WERI-Rb-1 (cell line): ENCODE data around the gene DTNBP1.
A peak's percentile ranks its signal among the peaks of the same experiment; 100 is the strongest.

Experiments
- DNase-seq: peaks from one replicate; pipeline ENCODE4 v3.0.0-alpha.2; 2020
- H3K27ac ChIP-seq: fragments of 250-450 bp; sonication (Bioruptor Pico); 2 replicates; pipeline ENCODE4 v1.5.1; 2020; ENCODE audit warnings: mild to moderate bottlenecking, moderate library complexity
- H3K27me3 ChIP-seq: fragments of 250-450 bp; sonication (Bioruptor Pico); 2 replicates; pipeline ENCODE4 v1.5.1; 2021; ENCODE audit warnings: mild to moderate bottlenecking, low read depth, moderate library complexity; ENCODE audit not compliant: insufficient read depth, severe bottlenecking
- H3K36me3 ChIP-seq: fragments of 250-450 bp; sonication (Bioruptor Pico); 2 replicates; pipeline ENCODE4 v1.5.1; 2020; ENCODE audit warnings: mild to moderate bottlenecking, moderate library complexity
- H3K4me3 ChIP-seq: 2 replicates; pipeline ENCODE4 v1.5.1; 2011; ENCODE audit warnings: low read depth, mild to moderate bottlenecking, control low read depth, low read length
- H3K9me3 ChIP-seq: fragments of 250-450 bp; sonication (Bioruptor Pico); 2 replicates; pipeline ENCODE4 v1.5.1; 2021; ENCODE audit warnings: mild to moderate bottlenecking, moderate library complexity; ENCODE audit not compliant: severe bottlenecking
- TF ChIP-seq, protein P1 (sequence below): IDR thresholded peaks from 2 replicates; pipeline ENCODE4 v1.5.1; 2011; ENCODE audit warnings: low read depth, mild to moderate bottlenecking, control low read depth, inconsistent platforms, low read length

DTNBP1 gene

DNA sequence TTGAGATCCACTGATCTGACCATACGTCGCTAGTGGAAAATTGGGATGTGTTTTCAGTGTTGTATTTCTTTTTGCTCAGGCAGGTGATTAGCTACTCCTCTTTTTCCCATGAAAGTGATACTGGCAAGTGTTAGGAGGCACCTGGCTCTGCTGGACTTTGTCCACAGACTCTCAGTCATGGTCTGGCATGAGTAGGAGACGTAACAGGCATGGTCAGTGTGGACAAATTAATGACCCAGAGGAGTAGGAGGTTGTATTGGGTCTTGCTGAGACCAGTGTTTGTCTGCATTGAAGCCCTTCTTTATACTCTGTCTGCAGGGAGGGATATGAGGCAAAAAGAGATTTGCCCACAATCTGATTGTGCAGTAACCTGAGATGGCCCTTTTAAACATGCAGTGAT lies 178.7 kb downstream of the DTNBP1 start:
- H3K9me3 ChIP-seq = no peaks in the 10 kb centered on the region
- DNase-seq = no peak
- TF ChIP-seq, protein P1, sequence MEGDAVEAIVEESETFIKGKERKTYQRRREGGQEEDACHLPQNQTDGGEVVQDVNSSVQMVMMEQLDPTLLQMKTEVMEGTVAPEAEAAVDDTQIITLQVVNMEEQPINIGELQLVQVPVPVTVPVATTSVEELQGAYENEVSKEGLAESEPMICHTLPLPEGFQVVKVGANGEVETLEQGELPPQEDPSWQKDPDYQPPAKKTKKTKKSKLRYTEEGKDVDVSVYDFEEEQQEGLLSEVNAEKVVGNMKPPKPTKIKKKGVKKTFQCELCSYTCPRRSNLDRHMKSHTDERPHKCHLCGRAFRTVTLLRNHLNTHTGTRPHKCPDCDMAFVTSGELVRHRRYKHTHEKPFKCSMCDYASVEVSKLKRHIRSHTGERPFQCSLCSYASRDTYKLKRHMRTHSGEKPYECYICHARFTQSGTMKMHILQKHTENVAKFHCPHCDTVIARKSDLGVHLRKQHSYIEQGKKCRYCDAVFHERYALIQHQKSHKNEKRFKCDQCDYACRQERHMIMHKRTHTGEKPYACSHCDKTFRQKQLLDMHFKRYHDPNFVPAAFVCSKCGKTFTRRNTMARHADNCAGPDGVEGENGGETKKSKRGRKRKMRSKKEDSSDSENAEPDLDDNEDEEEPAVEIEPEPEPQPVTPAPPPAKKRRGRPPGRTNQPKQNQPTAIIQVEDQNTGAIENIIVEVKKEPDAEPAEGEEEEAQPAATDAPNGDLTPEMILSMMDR = no peak
- H3K27ac ChIP-seq = no peak overlapping the region
- no peak overlapping the region for H3K4me3 ChIP-seq
- peaks cover 14% of the 10 kb centered on the region for H3K36me3 ChIP-seq
- no peaks in the 10 kb centered on the region for H3K27me3 ChIP-seq

DNA sequence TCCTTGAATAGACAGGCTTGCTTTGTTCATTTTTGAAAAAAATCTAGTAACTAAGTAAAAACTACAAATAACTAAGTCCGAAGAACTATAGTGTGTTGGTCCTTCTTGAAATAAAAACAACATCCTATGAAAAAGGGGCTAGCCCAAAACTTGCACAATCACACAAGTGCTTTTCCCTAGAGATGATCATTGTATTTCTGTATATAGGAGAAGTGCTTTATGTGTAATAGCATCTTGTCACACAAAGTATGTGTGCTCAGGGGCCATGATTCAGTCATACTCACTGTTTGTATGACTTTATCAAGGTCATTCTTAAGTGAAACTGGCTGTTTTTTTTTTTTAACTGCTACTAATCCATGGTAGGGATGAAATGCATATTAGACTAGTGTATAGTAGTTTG lies 179.8 kb downstream of the DTNBP1 start:
- no peak for DNase-seq
- Histone ChIP-seq H3K36me3 (peaks cover 3% of the 10 kb centered on the region), H3K9me3 (no peaks in the 10 kb centered on the region), H3K27ac (no peak overlapping the region), H3K27me3 (no peaks in the 10 kb centered on the region), H3K4me3 (no peak overlapping the region)
- TF ChIP-seq, protein P1 = no peak

DNA sequence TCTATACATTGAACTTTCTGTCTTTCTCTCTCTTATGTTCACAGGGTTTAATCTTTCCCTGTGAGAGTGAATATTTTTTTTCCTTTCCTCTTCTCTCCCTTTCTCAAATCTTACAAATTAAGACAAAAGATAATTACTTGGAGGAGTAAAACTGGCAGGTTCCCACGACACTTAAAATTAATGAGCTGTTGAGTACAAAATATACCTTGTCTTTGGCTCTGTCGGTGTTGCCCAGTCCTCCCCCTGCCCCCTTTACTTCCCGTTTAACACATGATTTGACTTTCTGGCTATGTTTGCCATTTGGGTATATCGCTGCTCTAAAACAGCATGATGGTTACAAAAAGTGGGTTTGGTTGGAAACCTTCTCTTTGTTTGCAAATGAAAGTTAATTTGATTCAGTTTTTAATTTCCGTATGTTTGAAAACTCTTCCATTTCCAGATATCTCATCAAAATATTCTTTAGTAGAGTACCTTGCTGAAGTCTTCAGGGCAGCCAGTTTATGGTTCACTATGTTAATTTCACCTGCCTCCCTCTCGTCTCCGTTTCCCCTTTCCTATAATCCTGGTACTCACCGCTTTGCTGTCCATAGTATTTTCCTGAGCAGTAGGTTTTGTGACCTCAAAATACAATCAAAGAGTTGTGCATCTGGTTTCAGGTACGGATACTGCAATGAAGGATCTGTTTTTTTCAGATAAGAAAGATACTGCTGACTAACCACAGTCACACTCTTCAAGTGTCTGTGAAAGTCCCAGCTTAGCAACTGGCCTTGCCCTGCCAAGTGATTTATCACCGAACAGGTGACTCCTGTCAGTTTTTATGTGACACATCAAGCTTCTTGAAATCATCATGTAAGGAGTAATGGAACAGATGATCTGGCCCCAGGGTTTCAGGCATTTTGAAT lies 181.2 kb downstream of the DTNBP1 start:
- Histone ChIP-seq H3K27ac (no peak overlapping the region), H3K9me3 (no peaks in the 10 kb centered on the region), H3K4me3 (no peak overlapping the region), H3K27me3 (no peaks in the 10 kb centered on the region), H3K36me3 (no peaks in the 10 kb centered on the region)
- DNase-seq = peak; percentile 46
- TF ChIP-seq, protein P1 = no peak

DNA sequence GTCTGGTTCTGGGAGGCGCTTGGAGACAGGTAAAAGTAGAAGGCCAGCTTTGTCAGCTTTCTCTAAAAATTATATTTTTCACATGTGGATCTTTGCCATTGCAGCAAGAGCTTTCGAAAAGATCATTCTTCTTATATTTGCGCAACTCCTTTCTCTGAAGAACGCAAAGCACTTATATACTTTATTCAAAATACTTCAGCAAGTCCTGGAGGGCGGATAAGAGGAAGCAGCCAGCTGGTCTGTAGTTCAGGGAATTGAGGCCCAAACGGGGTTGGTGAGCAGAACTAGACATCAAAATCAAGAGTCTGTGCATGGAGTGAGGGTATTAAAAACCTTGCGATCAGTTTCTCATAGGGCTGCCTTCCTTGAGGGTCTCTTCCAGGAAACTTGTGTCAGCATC lies 182.3 kb downstream of the DTNBP1 start:
- no peak for DNase-seq
- H3K36me3 ChIP-seq = no peaks in the 10 kb centered on the region; the same call in 1 of the 2 replicates
- no peaks in the 10 kb centered on the region for H3K9me3 ChIP-seq

DNA sequence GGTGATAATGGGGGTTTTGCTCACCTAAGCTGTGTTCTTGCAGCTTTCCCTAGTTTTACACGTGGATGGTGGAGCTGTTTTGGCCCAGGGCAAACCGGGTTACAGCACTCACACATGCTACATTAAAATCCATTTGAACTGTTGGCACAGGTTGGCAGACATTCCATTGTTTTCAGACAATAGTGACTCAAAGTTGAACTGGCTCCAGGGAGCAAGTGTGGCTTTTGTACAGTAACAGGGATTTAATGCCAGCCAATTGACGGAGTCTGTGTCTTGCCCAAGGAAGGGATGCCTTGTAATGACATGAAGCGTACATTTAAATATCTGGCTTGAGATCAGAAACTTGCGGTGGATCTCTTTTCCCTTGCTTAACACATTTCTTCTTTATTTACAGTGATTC lies 183.1 kb downstream of the DTNBP1 start:
- Histone ChIP-seq H3K9me3 (no peaks in the 10 kb centered on the region), H3K27me3 (no peaks in the 10 kb centered on the region), H3K4me3 (no peak overlapping the region), H3K27ac (no peak overlapping the region), H3K36me3 (no peaks in the 10 kb centered on the region; the same call in 1 of the 2 replicates)
- DNase-seq = no peak
- TF ChIP-seq, protein P1 = no peak

More for the DNA sequence above, 182.3 kb downstream of the DTNBP1 start:
- no peak overlapping the region for H3K4me3 ChIP-seq
- H3K27me3 ChIP-seq = no peaks in the 10 kb centered on the region
- TF ChIP-seq, protein P1 = no peak
- H3K27ac ChIP-seq = no peak overlapping the region
